OCI-LY1 (cell line): ENCODE data around the gene BMP7.

ENCODE experiments used
- CTCF ChIP-seq: fragments of 200-600 bp; sonication (generic), shearing (Covaris generic); IDR thresholded peaks from 2 replicates; pipeline ENCODE4 v1.5.1; 2017; ENCODE audit warnings: mild to moderate bottlenecking, antibody characterized with exemption, low read length, moderate library complexity, mixed read lengths
- EZH2 ChIP-seq: fragments of 200-600 bp; sonication (generic), shearing (Covaris generic); IDR thresholded peaks from 2 replicates; pipeline ENCODE4 v1.8.0; 2017; ENCODE audit warnings: borderline replicate concordance, mixed run types, mild to moderate bottlenecking, antibody characterized with exemption, low read length, moderate library complexity, mixed read lengths

GRCh38 chr20:57133926-57134650 lies 132.4 kb downstream of the BMP7 start:
- no peak for TF ChIP-seq CTCF
- no peak for TF ChIP-seq EZH2
